ENCODE measurements around the gene NDUFA13. TPM values are rescaled to one million over a fixed set of nuclear protein-coding genes. Genes with fewer than 3 reads are reported as not detected.

The NDUFA13 gene
- total RNA-seq, 1 donor from 2014 or later, result 169 TPM

GRCh38 chr19:19546751-19547162 lies 30.7 kb downstream of the NDUFA13 start:
- H3K27ac ChIP-seq (ENCODE audit: low read depth, low read length), result no peak overlapping the region
- no peak overlapping the region for H3K4me3 ChIP-seq (ENCODE audit: low read length in 3 of 3)
- peaks cover 40 to 70% (median 66%) of the 10 kb centered on the region in 3 donors for H3K27me3 ChIP-seq (ENCODE audit: control insufficient read depth in 3 of 3, insufficient read depth in 3 of 3, low read length in 3 of 3)
- no peaks in the 10 kb centered on the region for H3K4me1 ChIP-seq (ENCODE audit: control insufficient read depth in 3 of 3, insufficient read depth in 3 of 3, low read length in 3 of 3)
- no peaks in the 10 kb centered on the region for H3K36me3 ChIP-seq (ENCODE audit: control insufficient read depth in 3 of 3, insufficient read depth in 3 of 3, low read length in 3 of 3)
- H3K9me3 ChIP-seq (ENCODE audit: control insufficient read depth in 3 of 3, low read length in 3 of 3), result no peaks in the 10 kb centered on the region
- no peak overlapping the region for H3K9ac ChIP-seq (ENCODE audit: low read depth in 1 of 3, low read length in 3 of 3)

DNA sequence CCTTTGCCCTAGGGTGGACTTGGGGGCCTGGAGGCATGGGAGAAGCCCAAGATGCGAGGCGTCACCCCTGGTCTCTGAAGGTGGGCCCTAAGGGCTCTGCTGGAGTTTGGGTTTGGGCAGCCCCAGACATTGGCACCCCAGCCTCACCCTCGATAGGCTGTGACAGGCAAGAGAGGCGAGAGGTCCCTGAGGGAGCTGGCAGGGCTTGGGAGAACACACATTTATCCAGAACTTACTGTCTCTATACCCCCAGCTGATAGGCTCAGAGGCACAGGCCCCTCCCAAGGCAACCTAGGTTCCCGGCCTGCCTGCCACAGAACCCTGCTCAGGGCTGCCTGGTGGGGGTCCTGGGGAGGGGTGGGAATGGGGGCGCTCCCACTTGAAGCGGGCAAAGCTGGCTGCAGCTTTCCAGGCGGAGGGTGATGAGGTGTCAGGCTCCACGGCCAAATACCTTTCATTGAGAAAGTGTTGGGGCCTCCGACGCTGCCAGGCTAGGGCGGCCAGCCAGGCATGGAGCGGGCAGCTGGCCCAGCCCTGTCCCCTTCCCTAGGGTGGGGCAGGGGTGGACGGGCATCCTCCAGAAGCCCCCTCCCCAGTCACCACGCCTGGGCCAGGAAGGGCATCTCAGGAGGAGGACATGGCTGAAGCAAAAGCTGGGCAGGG lies 31.8 kb downstream of the NDUFA13 start:
- Histone ChIP-seq H3K27ac (ENCODE audit: low read depth, low read length) (no peak overlapping the region), H3K36me3 (ENCODE audit: control insufficient read depth in 3 of 3, insufficient read depth in 3 of 3, low read length in 3 of 3) (no peaks in the 10 kb centered on the region), H3K9me3 (ENCODE audit: control insufficient read depth in 3 of 3, low read length in 3 of 3) (no peaks in the 10 kb centered on the region), H3K27me3 (ENCODE audit: control insufficient read depth in 3 of 3, insufficient read depth in 3 of 3, low read length in 3 of 3) (peaks cover 31 to 62% (median 56%) of the 10 kb centered on the region in 3 donors), H3K9ac (ENCODE audit: low read depth in 1 of 3, low read length in 3 of 3) (no peak overlapping the region), H3K4me1 (ENCODE audit: control insufficient read depth in 3 of 3, insufficient read depth in 3 of 3, low read length in 3 of 3) (no peaks in the 10 kb centered on the region), H3K4me3 (ENCODE audit: low read length in 3 of 3) (no peak overlapping the region)

- Histone ChIP-seq H3K4me1 (ENCODE audit: control insufficient read depth in 3 of 3, insufficient read depth in 3 of 3, low read length in 3 of 3) (no peaks in the 10 kb centered on the region), H3K4me3 (ENCODE audit: low read length in 3 of 3) (no peak overlapping the region), H3K9me3 (ENCODE audit: control insufficient read depth in 3 of 3, low read length in 3 of 3) (no peaks in the 10 kb centered on the region), H3K27ac (ENCODE audit: low read depth, low read length) (no peak overlapping the region), H3K36me3 (ENCODE audit: control insufficient read depth in 3 of 3, insufficient read depth in 3 of 3, low read length in 3 of 3) (no peaks in the 10 kb centered on the region), H3K9ac (ENCODE audit: low read depth in 1 of 3, low read length in 3 of 3) (no peak overlapping the region), H3K27me3 (ENCODE audit: control insufficient read depth in 3 of 3, insufficient read depth in 3 of 3, low read length in 3 of 3) (peaks cover 27 to 51% (median 42%) of the 10 kb centered on the region in 3 donors)
These were observed 33.1 kb downstream of the NDUFA13 start for GRCh38 chr19:19548915-19549759.

- H3K4me1 ChIP-seq (ENCODE audit: control insufficient read depth in 3 of 3, insufficient read depth in 3 of 3, low read length in 3 of 3), result no peaks in the 10 kb centered on the region
- H3K9me3 ChIP-seq (ENCODE audit: control insufficient read depth in 3 of 3, low read length in 3 of 3), result no peaks in the 10 kb centered on the region
- H3K36me3 ChIP-seq (ENCODE audit: control insufficient read depth in 3 of 3, insufficient read depth in 3 of 3, low read length in 3 of 3), result no peaks in the 10 kb centered on the region
- H3K27me3 ChIP-seq (ENCODE audit: control insufficient read depth in 3 of 3, insufficient read depth in 3 of 3, low read length in 3 of 3), result peaks cover 27 to 55% (median 39%) of the 10 kb centered on the region in 3 donors
- no peak overlapping the region for H3K27ac ChIP-seq (ENCODE audit: low read depth, low read length)
- no peak overlapping the region for H3K4me3 ChIP-seq (ENCODE audit: low read length in 3 of 3)
- no peak overlapping the region for H3K9ac ChIP-seq (ENCODE audit: low read depth in 1 of 3, low read length in 3 of 3)
These were observed 33.9 kb downstream of the NDUFA13 start for GRCh38 chr19:19549804-19550464.

DNA sequence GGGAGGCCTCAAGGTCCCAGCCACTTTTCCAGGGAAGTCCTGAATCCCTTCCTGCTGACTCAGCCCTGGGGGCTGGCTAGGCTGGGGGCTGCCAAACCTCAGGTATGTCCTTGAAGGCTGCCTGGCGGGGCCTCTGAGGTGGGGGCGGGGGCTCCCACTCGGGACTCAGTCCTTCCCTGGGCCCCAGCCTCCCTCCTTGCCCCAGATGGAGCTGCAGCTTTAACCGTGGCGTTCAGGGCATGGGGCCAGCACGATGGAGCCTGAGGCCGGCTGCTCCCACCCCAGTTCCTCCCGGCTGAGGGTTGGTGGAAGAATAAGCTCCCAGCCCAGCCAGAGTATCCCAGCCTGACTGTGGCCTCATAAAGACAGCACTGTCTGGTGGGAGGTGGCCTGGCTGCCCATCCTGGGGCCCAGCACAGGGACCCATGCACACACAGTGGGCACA lies 34.5 kb downstream of the NDUFA13 start:
- Histone ChIP-seq H3K4me3 (ENCODE audit: low read length in 3 of 3) (no peak overlapping the region), H3K9me3 (ENCODE audit: control insufficient read depth in 3 of 3, low read length in 3 of 3) (no peaks in the 10 kb centered on the region), H3K4me1 (ENCODE audit: control insufficient read depth in 3 of 3, insufficient read depth in 3 of 3, low read length in 3 of 3) (no peaks in the 10 kb centered on the region), H3K9ac (ENCODE audit: low read depth in 1 of 3, low read length in 3 of 3) (no peak overlapping the region), H3K36me3 (ENCODE audit: control insufficient read depth in 3 of 3, insufficient read depth in 3 of 3, low read length in 3 of 3) (no peaks in the 10 kb centered on the region), H3K27ac (ENCODE audit: low read depth, low read length) (no peak overlapping the region), H3K27me3 (ENCODE audit: control insufficient read depth in 3 of 3, insufficient read depth in 3 of 3, low read length in 3 of 3) (peaks cover 27 to 52% (median 37%) of the 10 kb centered on the region in 3 donors)

- H3K9ac ChIP-seq (ENCODE audit: low read depth in 1 of 3, low read length in 3 of 3), result no peak overlapping the region
- H3K27ac ChIP-seq (ENCODE audit: low read depth, low read length), result no peak overlapping the region
- no peaks in the 10 kb centered on the region for H3K36me3 ChIP-seq (ENCODE audit: control insufficient read depth in 3 of 3, insufficient read depth in 3 of 3, low read length in 3 of 3)
- H3K4me1 ChIP-seq (ENCODE audit: control insufficient read depth in 3 of 3, insufficient read depth in 3 of 3, low read length in 3 of 3), result no peaks in the 10 kb centered on the region
- H3K4me3 ChIP-seq (ENCODE audit: low read length in 3 of 3), result no peak overlapping the region
- H3K27me3 ChIP-seq (ENCODE audit: control insufficient read depth in 3 of 3, insufficient read depth in 3 of 3, low read length in 3 of 3), result peaks cover 27 to 47% (median 33%) of the 10 kb centered on the region in 3 donors
- no peaks in the 10 kb centered on the region for H3K9me3 ChIP-seq (ENCODE audit: control insufficient read depth in 3 of 3, low read length in 3 of 3)
These were observed 35.2 kb downstream of the NDUFA13 start for GRCh38 chr19:19550972-19551852.

DNA sequence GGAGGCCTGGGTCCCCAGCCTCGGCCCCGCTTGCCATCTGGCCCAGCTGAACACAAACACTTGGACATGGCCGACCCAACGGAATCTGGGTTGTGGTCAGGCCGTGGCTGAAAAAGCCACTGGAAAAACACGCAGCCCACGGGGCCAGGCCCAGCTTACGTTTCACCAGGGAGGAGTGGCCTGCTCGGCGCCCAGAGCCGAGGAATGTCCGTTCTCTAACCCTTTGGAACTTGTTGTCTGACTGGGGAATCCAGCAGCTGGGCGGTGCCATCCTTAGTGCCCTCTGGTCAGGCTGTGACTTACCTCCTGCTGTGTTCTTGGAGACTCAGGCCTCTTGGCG lies 35.8 kb downstream of the NDUFA13 start:
- no peaks in the 10 kb centered on the region for H3K36me3 ChIP-seq (ENCODE audit: control insufficient read depth in 3 of 3, insufficient read depth in 3 of 3, low read length in 3 of 3)
- no peaks in the 10 kb centered on the region for H3K9me3 ChIP-seq (ENCODE audit: control insufficient read depth in 3 of 3, low read length in 3 of 3)
- H3K9ac ChIP-seq (ENCODE audit: low read depth in 1 of 3, low read length in 3 of 3), result no peak overlapping the region
- no peaks in the 10 kb centered on the region for H3K4me1 ChIP-seq (ENCODE audit: control insufficient read depth in 3 of 3, insufficient read depth in 3 of 3, low read length in 3 of 3)
- no peak overlapping the region for H3K27ac ChIP-seq (ENCODE audit: low read depth, low read length)
- H3K4me3 ChIP-seq (ENCODE audit: low read length in 3 of 3), result no peak overlapping the region
- H3K27me3 ChIP-seq (ENCODE audit: control insufficient read depth in 3 of 3, insufficient read depth in 3 of 3, low read length in 3 of 3), result peaks cover 27 to 46% (median 28%) of the 10 kb centered on the region in 3 donors

DNA sequence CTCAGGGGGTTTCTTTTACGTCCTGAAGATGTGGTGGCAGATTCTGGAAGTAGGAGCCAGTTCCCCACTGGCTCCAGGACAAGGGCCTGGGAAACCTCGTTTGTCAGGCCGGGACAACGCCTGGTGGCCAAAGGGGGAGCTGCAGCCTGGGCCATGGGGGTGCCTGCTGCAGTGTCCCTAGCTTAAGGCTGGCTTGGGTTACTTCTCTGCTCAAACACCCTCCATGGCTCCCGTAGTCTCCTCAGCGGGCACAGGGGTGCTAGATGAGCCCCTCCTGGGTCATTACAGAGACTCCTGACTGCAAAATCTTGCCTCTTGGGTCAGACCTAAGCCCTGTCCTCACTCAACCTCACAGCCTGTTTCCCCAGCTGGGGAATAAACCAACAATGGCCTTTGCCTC lies 36.8 kb downstream of the NDUFA13 start:
- Histone ChIP-seq H3K27ac (ENCODE audit: low read depth, low read length) (no peak overlapping the region), H3K4me3 (ENCODE audit: low read length in 3 of 3) (no peak overlapping the region), H3K9ac (ENCODE audit: low read depth in 1 of 3, low read length in 3 of 3) (no peak overlapping the region), H3K36me3 (ENCODE audit: control insufficient read depth in 3 of 3, insufficient read depth in 3 of 3, low read length in 3 of 3) (no peaks in the 10 kb centered on the region), H3K4me1 (ENCODE audit: control insufficient read depth in 3 of 3, insufficient read depth in 3 of 3, low read length in 3 of 3) (no peaks in the 10 kb centered on the region), H3K9me3 (ENCODE audit: control insufficient read depth in 3 of 3, low read length in 3 of 3) (no peaks in the 10 kb centered on the region), H3K27me3 (ENCODE audit: control insufficient read depth in 3 of 3, insufficient read depth in 3 of 3, low read length in 3 of 3) (peaks cover 18 to 37% (median 19%) of the 10 kb centered on the region in 3 donors)

DNA sequence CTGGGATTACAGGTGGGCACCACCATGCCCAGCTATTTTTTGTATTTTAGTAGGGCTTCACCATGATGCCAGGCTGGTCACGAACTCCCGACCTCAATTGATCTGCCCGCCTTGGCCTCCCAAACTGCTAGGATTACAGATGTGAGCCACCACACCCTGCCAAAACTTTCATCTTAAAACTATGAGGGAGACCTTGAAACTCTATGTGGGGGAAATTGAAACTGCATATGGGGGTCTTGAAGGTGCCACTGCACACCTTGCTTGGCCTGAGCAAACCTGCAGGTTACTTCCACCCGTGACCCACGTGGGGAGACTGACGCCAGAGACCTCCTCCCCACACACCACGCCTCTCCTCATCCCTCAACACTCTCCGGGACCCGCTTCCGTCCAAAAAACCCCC lies 37.6 kb downstream of the NDUFA13 start:
- no peak overlapping the region for H3K4me3 ChIP-seq (ENCODE audit: low read length in 3 of 3)
- no peaks in the 10 kb centered on the region for H3K9me3 ChIP-seq (ENCODE audit: control insufficient read depth in 3 of 3, low read length in 3 of 3)
- no peaks in the 10 kb centered on the region for H3K36me3 ChIP-seq (ENCODE audit: control insufficient read depth in 3 of 3, insufficient read depth in 3 of 3, low read length in 3 of 3)
- no peak overlapping the region for H3K9ac ChIP-seq (ENCODE audit: low read depth in 1 of 3, low read length in 3 of 3)
- no peak overlapping the region for H3K27ac ChIP-seq (ENCODE audit: low read depth, low read length)
- peaks cover 14 to 30% (median 19%) of the 10 kb centered on the region in 3 donors for H3K27me3 ChIP-seq (ENCODE audit: control insufficient read depth in 3 of 3, insufficient read depth in 3 of 3, low read length in 3 of 3)
- H3K4me1 ChIP-seq (ENCODE audit: control insufficient read depth in 3 of 3, insufficient read depth in 3 of 3, low read length in 3 of 3), result no peaks in the 10 kb centered on the region
